ENCODE data around the gene UBTD2. TPM values are rescaled to one million over a fixed set of nuclear protein-coding genes. Genes with fewer than 3 reads are reported as not detected.

UBTD2 gene
- total and polyA plus RNA-seq, 2 of the 4 experiments (the other 2 are of a cell fraction): 11.2 to 20.6 TPM

GRCh38 chr5:172194985-172195774, 88.4 kb downstream of the UBTD2 start:
- H3K4me3 ChIP-seq (ENCODE audit: insufficient read depth, low read depth, low read length): no peak overlapping the region
- no peaks in the 10 kb centered on the region for H3K9me3 ChIP-seq (ENCODE audit: control insufficient read depth, insufficient read depth, low read length)
- H2BK5ac ChIP-seq (ENCODE audit: low read depth, low read length, poor library complexity, severe bottlenecking): no peak overlapping the region
- dilution Hi-C loops (cut with HindIII; ENCODE audit: low sequenced_read_pairs, unreplicated experiment): no loop called here
- no peak overlapping the region for H2BK15ac ChIP-seq (ENCODE audit: low read depth, low read length)
- no peak overlapping the region for H2AFZ ChIP-seq (replicated peaks; ENCODE audit: low read length, poor library complexity)
- H3K56ac ChIP-seq (ENCODE audit: extremely low read depth, insufficient read depth, low read length): no peak overlapping the region
- intact Hi-C loops (cut with micrococcal nuclease): no loop called here
- 60% methylated on average over 1 of the region's 6 CpGs; no CpG with 5 or more reads in 1 of the 2 experiments for WGBS, 2 experiments (ENCODE audit: extremely low coverage in 2 of 2, insufficient read length in 1 of 2)
- no TSS peak for BruUV-seq (replicated peaks)
- no peak overlapping the region for H3K9ac ChIP-seq (ENCODE audit: low read depth, low read length)
- no peaks in the 10 kb centered on the region for H3K9me1 ChIP-seq (ENCODE audit: insufficient read depth, low read length)
- no peak overlapping the region for H4K5ac ChIP-seq (ENCODE audit: low read depth, low read length)
- no peaks in the 10 kb centered on the region for H3K4me1 ChIP-seq (ENCODE audit: control insufficient read depth, insufficient read depth, low read length)
- H3K23ac ChIP-seq (ENCODE audit: low read depth, low read length): no peak overlapping the region
- H3K79me1 ChIP-seq (ENCODE audit: low read depth in 1 of 2, low read length in 2 of 2): no peaks in the 10 kb centered on the region
- H2AK5ac ChIP-seq (ENCODE audit: low read depth, low read length): no peak overlapping the region
- in situ Hi-C loops (cut with MboI; ENCODE audit: low sequenced_read_pairs): loop anchor here (25.0 kb wide), 1 partner anchor 783 kb away; the partner anchor contains the start of gene FGF18
- H3K4ac ChIP-seq (ENCODE audit: low read depth, low read length): no peak overlapping the region
- H3K14ac ChIP-seq (replicated peaks; ENCODE audit: low read depth, low read length): no peak overlapping the region
- no peak for TF ChIP-seq RCOR1 (IDR thresholded peaks at IDR 0.05; ENCODE audit: insufficient replicate concordance, low read length)
- TF ChIP-seq CHD1 (IDR thresholded peaks at IDR 0.05; ENCODE audit: low read depth, low read length): no peak
- no peak for TF ChIP-seq SMC3 (IDR thresholded peaks at IDR 0.05; ENCODE audit: low read depth, low read length)
- no peak for TF ChIP-seq BHLHE40 (IDR thresholded peaks at IDR 0.05; ENCODE audit: low read depth, low read length)
- TF ChIP-seq POLR2A (IDR thresholded peaks at IDR 0.05; ENCODE audit: low read depth, low read length): no peak
- TF ChIP-seq RFX5 (IDR thresholded peaks at IDR 0.05; ENCODE audit: low read depth, low read length): no peak
- TF ChIP-seq NFE2L2 (IDR thresholded peaks at IDR 0.05; ENCODE audit: low read depth, low read length): no peak
- no peak for TF ChIP-seq ELK1 (IDR thresholded peaks at IDR 0.05; ENCODE audit: borderline replicate concordance, low read depth, low read length)
- no peak for TF ChIP-seq CTCF (conservative IDR thresholded peaks at IDR 0.05; ENCODE audit: low read depth, low read length)
- TF ChIP-seq MAZ (IDR thresholded peaks at IDR 0.05; ENCODE audit: borderline replicate concordance, low read depth, low read length): no peak
- no peak for TF ChIP-seq CEBPB (IDR thresholded peaks at IDR 0.05; ENCODE audit: low read depth, low read length)
- no peak for TF ChIP-seq USF2 (IDR thresholded peaks at IDR 0.05; ENCODE audit: low read depth, low read length)
- no peak for TF ChIP-seq MXI1 (IDR thresholded peaks at IDR 0.05; ENCODE audit: borderline replicate concordance, low read depth, low read length)
- no peak for TF ChIP-seq RAD21 (IDR thresholded peaks at IDR 0.05; ENCODE audit: low read length)
- no peak for TF ChIP-seq FOS (IDR thresholded peaks at IDR 0.05; ENCODE audit: low read depth, low read length)
- TF ChIP-seq MAFK (IDR thresholded peaks at IDR 0.05; ENCODE audit: low read depth, low read length): no peak
- H4K20me1 ChIP-seq (ENCODE audit: insufficient read depth, low read length): no peaks in the 10 kb centered on the region
- no peak overlapping the region for H4K91ac ChIP-seq (ENCODE audit: insufficient read depth, low read depth, low read length)
- H3K27me3 ChIP-seq (ENCODE audit: control insufficient read depth, insufficient read depth, low read length): no peaks in the 10 kb centered on the region
- ChIA-PET CTCF (no interaction called here), POLR2A (ENCODE audit: unreplicated experiment) (no interaction called here)
- H3K36me3 ChIP-seq (ENCODE audit: control insufficient read depth, insufficient read depth, low read length): no peaks in the 10 kb centered on the region
- no peak overlapping the region for H2AK9ac ChIP-seq (replicated peaks; ENCODE audit: low read depth, low read length, poor library complexity)
- no peak overlapping the region for H3K18ac ChIP-seq (ENCODE audit: low read depth, low read length)
- no peak overlapping the region for H2BK20ac ChIP-seq (ENCODE audit: low read depth, low read length)
- no peak for DNase-seq
- no peak overlapping the region for H3K4me2 ChIP-seq (ENCODE audit: low read depth, low read length)
- no peak overlapping the region for H4K8ac ChIP-seq (ENCODE audit: low read depth in 2 of 2, low read length in 2 of 2)
- no peak overlapping the region for H3K27ac ChIP-seq (ENCODE audit: insufficient read depth, low read length)
- H2BK120ac ChIP-seq (ENCODE audit: low read depth, low read length): no peak overlapping the region
- no peak for ATAC-seq (ENCODE audit: low read depth)
